Fibroblast of villous mesenchyme (primary cell): ENCODE data around the gene SHE. TPM values are rescaled to one million over a fixed set of nuclear protein-coding genes. Genes with fewer than 3 reads are reported as not detected.

Experiments used
- DNase-seq: peaks from one replicate; pipeline ENCODE4 v3.0.0-alpha.2; 2010; ENCODE audit warnings: low read depth
- H3K4me3 ChIP-seq: 2 replicates; pipeline ENCODE4 v1.5.1; 2011; ENCODE audit warnings: low read depth, mild to moderate bottlenecking, low read length
- total RNA-seq: library from RNA; depleted of rRNA; stranded (reverse); fragments of >200 nt; gene quantifications from 2 replicates; pipeline ENCODE4 v1.2.3, GENCODE V29; 2012
- TF ChIP-seq, protein P1 (sequence below): IDR thresholded peaks from 2 replicates; pipeline ENCODE4 v1.5.1; 2012; ENCODE audit warnings: low read depth, mild to moderate bottlenecking, low read length; ENCODE audit not compliant: insufficient read depth

The SHE gene
- total RNA-seq = not detected in 2 replicates

DNA sequence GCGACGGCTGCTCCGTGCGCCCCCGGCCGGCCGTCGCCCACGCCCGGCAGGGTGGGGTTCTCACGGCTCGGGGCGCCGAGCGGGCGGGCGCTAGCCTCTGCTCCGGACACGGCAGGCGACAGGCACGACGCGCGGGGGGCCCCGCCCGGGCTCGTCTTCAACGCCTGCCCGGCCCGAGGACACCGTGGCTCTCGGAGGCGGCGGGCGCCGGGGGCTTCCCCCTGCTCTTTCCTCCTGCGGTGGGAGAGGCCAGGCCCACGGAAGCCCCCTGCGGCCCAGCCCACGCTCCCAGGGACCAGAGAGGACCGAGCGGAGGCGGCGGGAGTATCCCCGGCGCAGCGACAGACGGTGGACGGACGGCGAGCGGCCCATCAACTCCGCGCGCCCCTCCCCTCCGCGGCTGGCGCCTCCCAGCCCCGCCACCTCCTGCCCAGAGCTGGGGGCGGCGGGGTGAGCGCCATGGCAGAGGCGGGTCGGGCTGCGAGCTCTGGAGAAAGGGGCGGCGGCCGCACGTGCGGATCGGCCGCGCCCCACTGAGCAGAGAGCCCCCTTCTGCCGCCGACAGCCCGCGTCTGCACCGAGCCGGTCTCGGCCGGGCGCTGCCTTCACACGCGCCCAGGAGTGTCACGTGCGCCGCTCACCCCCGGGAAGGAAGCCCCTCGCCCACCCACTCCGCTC, at the start of gene SHE, which contains the start of gene TDRD10:
TSS of gene SHE (minus strand) at position 347 of the 678 bp plus-strand sequence. CDS start 386 bp downstream, outside the sequence.
TSS of gene TDRD10 (plus strand) at position 154 of the 678 bp plus-strand sequence. CDS start 4,685 bp downstream, outside the sequence.
- no peak for DNase-seq
- H3K4me3 ChIP-seq = no peak within 1 kb of the TSS
- TF ChIP-seq, protein P1, sequence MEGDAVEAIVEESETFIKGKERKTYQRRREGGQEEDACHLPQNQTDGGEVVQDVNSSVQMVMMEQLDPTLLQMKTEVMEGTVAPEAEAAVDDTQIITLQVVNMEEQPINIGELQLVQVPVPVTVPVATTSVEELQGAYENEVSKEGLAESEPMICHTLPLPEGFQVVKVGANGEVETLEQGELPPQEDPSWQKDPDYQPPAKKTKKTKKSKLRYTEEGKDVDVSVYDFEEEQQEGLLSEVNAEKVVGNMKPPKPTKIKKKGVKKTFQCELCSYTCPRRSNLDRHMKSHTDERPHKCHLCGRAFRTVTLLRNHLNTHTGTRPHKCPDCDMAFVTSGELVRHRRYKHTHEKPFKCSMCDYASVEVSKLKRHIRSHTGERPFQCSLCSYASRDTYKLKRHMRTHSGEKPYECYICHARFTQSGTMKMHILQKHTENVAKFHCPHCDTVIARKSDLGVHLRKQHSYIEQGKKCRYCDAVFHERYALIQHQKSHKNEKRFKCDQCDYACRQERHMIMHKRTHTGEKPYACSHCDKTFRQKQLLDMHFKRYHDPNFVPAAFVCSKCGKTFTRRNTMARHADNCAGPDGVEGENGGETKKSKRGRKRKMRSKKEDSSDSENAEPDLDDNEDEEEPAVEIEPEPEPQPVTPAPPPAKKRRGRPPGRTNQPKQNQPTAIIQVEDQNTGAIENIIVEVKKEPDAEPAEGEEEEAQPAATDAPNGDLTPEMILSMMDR = no peak

DNA sequence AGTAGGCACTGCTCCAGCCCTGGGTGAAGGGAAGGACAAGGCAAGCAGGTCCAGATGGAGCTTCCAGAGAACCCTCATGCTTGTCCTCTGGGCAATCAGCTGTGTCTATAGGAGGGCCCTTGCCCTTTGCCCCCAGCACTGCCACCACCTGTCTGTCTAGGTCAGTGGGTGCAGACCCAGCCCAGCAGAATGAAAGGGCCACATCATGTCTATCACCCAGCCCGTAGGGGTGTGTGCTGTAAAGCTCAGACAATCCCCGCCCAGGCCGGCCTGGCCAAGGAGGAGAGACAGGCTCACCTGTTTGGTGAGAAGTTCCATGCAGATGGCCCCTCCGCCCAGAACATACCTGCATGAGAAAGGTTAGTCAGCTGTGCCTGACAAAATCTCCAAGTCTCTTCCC, 49.3 kb upstream of the SHE start:
- no peak overlapping the region for H3K4me3 ChIP-seq
- no peak for DNase-seq
- TF ChIP-seq, protein P1 = no peak

DNA sequence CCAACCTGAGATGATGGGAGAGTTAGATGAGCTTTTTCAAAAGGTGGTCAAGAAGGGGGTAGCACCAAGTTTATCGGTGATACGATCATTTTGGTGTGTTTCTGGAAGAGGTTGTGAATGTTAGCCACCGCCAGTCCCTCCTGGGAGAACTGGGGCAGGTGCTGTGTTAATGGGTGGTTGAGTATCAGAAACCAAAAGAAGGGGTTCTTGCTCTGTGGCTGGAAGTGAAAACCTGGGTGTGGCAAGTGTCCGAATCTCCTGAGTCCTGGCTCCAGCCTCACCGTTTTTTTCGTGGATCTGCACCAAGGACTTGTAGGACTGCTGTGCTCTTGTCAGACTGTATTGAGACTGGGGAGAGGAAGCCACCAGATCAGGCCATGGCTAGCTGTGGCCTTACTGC, 48.4 kb upstream of the SHE start:
- no peak overlapping the region for H3K4me3 ChIP-seq
- no peak for DNase-seq

DNA sequence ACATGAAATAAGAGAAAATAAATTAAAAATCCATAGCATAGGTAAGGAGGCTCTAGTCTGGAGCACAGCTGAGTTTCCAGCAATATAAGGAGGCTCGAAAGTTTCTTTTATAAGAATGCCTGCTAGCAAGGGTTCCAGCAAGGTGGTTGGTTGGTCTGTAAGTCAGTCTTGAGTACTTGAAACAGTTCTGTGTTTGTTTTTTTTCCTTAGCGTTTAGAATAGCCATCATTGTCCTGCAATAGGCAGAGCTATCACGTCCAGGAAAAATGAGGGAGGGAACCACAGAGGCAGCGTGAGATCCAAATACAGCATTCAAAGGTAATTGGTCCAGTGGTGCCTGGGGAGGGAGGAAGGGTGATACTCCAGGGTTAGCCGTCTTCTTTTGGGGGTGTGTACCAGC, 47.9 kb upstream of the SHE start:
- H3K4me3 ChIP-seq = no peak overlapping the region
- no peak for DNase-seq
- TF ChIP-seq, protein P1 = no peak

More for the DNA sequence above, 48.4 kb upstream of the SHE start:
- TF ChIP-seq, protein P1 = no peak

DNA sequence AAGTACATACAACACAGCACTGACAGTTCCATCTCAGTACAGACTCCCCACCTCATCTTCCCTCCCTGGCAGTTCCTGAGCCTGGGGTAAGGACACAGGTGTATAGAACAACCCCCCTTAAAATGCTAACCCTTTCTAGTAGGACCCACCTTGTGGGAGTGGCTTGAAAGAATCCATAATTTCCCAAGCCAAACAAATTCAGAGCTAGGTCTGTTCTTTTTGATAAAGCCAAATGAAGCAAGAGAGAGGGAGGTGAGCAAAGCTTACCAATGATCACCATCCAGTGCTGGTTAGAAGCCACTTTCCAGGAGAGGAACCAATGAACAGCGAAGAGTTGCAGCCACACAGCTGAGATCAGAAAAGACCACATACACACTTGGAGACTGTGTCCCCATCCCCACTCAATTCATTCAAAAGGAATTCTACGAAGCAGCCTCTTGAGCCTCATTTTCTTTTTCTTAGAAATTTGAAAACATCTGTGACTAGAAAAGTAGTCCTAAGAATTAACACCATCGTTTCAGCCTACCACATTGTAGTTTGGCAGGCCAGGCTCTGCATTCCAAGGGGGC, 47.1 kb upstream of the SHE start:
- TF ChIP-seq, protein P1 = no peak
- H3K4me3 ChIP-seq = no peak overlapping the region
- DNase-seq = no peak

DNA sequence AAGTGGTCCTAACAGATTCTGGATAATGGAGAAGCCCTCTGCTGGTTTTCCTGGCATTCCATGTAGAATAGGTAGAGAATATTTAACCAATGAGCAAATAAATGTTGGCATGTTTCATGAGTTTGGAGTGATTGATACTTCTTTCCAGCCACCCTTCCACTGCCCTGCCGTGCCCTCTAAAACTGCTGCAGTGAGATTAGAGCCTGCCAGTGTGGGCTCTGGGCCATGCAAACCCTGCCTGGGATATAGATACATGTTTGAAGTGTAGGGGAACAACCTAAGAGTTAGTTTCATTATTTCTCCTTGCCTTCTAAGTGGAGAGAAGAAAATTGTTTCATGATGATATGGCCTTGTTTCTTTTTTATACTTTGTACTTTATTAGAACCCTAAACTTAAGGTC, 45.8 kb upstream of the SHE start:
- DNase-seq = no peak
- TF ChIP-seq, protein P1 = no peak
- no peak overlapping the region for H3K4me3 ChIP-seq
